ENCODE measurements around the gene BEAN1.

The BEAN1 gene

GRCh38 chr16:66469947-66470546, 43.0 kb downstream of the BEAN1 start:
- no peak overlapping the region for H3K4me3 ChIP-seq (ENCODE audit: low read depth, low read length)
- TF ChIP-seq CTCF (conservative IDR thresholded peaks at IDR 0.05; ENCODE audit: low read depth, low read length) = no peak
- DNase-seq (ENCODE audit: low read depth) = no peak

DNA sequence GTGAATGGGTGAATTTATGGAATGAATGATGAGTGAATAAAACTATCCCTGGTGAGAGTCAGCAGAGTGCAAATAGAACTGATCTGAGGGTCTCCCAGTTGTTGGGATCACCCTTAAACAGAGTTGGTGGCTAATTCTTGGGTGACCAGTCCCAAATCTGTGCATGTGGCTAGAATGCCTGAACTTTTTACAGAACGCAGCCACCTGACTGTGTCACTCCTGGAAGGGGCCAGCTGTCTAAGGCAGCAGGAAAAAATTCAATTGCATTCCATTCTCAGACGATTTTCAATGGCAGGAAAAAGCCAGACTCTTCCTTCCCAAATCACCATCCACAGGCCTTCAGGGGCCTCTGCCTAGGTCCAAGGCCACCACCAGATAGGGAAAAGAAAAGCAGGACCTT, 43.5 kb downstream of the BEAN1 start:
- no peak for TF ChIP-seq CTCF (conservative IDR thresholded peaks at IDR 0.05; ENCODE audit: low read depth, low read length)

DNA sequence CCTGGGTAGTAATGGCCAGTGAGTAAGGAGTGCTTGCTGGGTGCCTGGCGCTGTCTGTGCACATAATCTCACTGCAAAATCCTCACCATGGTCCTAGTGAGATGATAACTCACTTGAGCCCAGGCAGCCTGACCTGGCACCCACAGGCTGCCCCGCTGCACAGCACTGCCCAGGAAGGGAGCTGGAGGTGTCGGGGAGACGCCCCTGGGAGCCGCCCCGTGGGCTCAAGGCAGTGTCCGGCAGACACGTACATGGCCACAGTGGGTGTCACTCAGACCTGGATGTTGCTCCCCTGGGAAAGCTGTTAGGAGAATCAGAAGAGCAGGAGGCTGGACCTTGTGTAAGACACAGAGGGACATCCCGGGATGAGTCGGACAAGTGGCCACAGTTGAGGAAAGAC, 44.2 kb downstream of the BEAN1 start:
- no peak for TF ChIP-seq CTCF (conservative IDR thresholded peaks at IDR 0.05; ENCODE audit: low read depth, low read length)
- H3K4me3 ChIP-seq (ENCODE audit: low read depth, low read length) = no peak overlapping the region
- DNase-seq (ENCODE audit: low read depth) = no peak

More for the DNA sequence above, 43.5 kb downstream of the BEAN1 start:
- no peak for DNase-seq (ENCODE audit: low read depth)
- no peak overlapping the region for H3K4me3 ChIP-seq (ENCODE audit: low read depth, low read length)

DNA sequence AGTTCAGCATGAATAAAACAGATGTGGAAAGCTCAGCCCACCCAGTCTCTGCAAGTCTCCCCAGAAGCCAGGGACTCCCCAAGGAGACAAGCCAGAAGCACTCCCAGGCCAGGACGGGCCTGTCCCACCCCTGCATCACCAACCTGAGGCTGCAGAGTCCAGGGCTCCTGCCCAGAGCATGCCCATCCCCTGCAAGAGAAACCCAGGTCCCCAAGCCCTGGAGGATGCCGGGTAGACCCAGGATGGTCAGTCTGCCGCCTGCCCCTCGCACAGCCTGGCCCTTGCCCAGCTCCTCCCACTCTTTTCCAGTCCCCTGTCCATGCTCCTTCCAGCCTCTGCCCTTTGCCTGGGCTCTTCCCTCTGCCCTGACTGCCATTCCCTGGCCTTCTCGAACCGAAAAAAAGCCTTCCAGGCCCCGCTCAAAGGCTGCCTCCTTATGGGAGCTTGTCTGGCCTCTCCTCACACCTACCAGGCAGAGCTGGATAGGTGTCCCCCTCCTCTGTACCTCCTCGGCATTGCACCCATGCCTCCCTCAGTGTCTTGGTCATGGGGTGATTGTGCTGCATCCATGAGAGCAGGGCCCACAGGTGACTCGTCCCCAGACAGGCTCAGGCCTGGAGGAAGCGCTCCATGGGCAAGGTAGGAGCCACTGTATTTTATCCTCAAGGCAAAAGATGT, 44.8 kb downstream of the BEAN1 start:
- no peak overlapping the region for H3K4me3 ChIP-seq (ENCODE audit: low read depth, low read length)
- peak; percentile 14 for TF ChIP-seq CTCF (conservative IDR thresholded peaks at IDR 0.05; ENCODE audit: low read depth, low read length)
- no peak for DNase-seq (ENCODE audit: low read depth)

DNA sequence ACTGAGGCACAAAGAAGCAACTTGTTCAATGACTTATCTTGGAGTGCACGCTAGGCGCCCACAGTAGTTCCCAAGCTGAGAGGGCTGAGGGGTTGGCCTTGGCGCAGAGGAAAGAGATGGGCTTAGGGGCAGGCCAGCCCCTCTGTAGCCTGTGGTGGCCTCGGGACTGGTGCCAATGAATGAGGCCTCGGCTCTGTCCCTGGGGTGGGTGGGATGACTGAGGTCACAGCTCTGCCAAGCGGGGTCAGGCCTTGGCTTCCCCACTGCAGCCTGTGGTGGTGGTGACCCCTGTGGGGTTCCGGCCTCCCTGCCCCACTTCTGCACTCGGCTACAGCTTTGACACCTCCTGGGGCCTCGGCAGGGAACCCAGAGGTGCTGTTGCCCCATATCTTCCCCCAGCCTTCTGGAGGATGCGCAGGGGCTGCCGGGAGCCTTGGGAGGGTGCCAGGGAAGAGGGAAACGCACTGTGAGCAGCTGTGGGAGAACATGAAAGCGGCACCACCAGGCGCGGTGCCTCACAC, 46.0 kb downstream of the BEAN1 start:
- no peak for DNase-seq (ENCODE audit: low read depth)
- no peak overlapping the region for H3K4me3 ChIP-seq (ENCODE audit: low read depth, low read length)
- TF ChIP-seq CTCF (conservative IDR thresholded peaks at IDR 0.05; ENCODE audit: low read depth, low read length) = no peak

DNA sequence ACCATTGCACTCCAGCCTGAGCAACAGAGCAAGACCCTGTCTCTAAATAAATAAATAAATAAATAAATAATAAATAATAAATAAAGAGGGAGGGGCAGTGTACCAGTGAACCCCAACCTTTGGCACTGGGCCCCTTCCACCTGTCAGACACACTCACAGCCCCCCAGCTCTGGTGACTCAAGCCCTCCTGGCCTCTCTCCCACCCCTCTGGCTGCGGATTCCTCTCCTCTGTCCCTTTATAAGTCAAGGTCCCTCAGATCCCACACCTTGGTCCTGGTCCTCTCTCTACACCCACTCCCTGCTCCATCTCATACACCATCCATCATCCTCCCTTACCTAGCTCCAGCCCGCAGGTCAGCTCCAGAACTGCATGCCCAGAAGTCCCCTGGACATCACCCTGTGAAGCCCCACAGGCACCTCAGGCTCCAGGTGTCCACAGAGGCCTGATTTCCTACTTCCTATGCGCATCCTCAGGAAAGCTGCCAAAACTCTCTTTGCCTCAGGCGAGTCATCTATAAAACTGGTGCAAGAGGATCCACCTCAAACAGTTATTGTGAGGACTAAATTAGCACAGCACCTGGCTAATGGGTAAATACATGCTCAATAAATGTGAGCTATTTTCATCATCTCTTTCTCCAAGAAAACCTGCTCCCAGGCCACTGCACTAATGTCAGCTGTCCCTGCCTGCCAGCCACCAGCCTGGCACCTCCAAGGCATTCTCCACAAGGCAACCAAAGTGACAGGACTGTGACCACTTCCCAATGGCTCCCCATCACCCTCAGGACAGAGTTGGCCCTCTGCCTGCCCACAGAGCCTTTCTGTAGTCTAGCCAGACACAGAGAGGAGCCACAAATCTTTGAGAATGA, 46.8 kb downstream of the BEAN1 start:
- no peak for TF ChIP-seq CTCF (conservative IDR thresholded peaks at IDR 0.05; ENCODE audit: low read depth, low read length)
- H3K4me3 ChIP-seq (ENCODE audit: low read depth, low read length) = no peak overlapping the region
- DNase-seq (ENCODE audit: low read depth) = no peak
